ENCODE data around the gene MAML2.

The MAML2 gene

DNA sequence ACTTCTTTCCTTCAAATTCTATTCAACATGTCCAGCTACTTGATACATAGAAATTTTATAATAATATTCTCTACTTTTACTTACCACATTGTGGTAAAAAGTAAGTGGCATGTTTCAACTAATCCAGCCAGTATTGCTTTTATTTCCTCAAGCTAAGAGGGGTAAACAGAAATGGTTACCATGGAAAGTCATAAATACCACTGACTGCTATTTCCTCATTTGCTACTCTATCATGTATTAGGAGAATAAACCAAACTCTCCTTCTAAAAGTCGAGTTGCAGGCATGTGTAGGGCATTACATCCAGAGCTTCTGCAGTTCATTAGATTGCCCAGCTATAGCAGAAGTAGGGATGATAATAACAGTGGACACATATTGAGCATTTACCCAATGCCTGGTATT lies 208.4 kb downstream of the MAML2 start:
- DNase-seq (ENCODE audit: low read depth in 1 of 2, low spot score in 1 of 2), result no peak

- DNase-seq (ENCODE audit: low read depth in 1 of 2, low spot score in 1 of 2), result no peak
Measured at GRCh38 chr11:96132437-96132836, 210.6 kb downstream of the MAML2 start.

DNA sequence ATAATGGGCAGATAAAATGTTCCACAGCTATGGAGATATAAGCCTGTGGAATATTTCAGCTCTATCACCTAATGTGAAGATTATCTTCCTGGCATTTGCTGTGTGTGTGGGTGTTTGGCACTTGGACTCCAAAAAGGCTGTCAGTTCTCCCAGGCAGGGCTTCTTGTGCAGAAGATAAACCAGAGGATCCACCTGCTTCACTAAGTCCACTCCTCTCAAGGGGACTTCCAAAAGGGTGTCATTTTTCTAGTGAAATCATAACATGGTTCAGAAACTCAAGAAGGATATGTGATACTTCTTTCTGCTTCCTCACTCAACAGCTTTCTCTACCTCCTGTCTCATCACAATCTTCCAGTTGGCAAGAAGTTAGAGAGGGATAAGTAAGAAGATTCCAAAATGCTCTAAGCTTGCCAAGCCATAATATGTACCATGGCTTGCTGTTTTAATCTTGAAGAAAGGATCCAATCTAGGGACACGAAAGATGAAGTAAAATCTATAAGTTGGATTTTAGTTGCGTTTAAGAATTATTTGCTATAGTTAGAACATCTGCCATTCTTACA lies 212.9 kb downstream of the MAML2 start:
- no peak for DNase-seq (ENCODE audit: low read depth in 1 of 2, low spot score in 1 of 2)

DNA sequence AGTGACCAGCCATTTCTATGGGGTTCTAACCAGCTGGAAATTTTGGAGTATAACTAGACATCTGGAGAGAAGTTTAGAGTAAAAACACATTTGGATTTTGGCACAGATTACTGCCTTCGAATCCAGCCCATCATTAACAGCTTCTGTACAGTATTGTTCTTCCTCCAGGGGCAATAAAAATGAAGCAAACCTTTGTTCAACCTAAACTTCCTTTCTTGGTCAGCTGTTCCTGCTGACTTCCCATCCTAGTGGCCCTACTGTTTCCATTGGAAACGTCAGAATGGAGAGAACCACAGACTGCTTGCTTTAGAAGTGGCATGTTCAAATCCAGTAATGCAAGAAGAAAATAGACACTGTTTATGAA lies 215.4 kb downstream of the MAML2 start:
- no peak for DNase-seq (ENCODE audit: low read depth in 1 of 2, low spot score in 1 of 2)

- no peak for DNase-seq (ENCODE audit: low read depth in 1 of 2, low spot score in 1 of 2)
Measured at GRCh38 chr11:96126917-96127595, 215.9 kb downstream of the MAML2 start.

DNA sequence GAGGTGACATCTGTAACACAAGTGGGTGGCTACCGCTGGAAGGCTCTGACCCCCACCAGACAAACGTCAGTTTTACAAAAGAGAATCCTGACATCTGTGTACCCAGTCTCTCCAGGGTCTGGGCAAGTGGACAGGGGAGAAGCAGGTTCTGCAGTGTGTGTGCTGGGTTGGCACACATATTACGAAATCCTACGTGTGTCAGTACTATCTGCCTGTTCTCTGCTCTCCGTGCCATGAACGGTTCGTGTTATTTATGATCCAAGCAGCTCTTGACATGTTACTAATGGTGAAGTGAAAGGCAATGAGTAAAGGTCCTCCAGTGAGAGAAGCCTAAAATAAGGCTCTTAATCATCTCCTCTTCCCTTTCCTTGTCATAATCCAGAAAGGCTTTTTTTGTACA lies 217.6 kb downstream of the MAML2 start:
- DNase-seq (ENCODE audit: low read depth in 1 of 2, low spot score in 1 of 2), result no peak

DNA sequence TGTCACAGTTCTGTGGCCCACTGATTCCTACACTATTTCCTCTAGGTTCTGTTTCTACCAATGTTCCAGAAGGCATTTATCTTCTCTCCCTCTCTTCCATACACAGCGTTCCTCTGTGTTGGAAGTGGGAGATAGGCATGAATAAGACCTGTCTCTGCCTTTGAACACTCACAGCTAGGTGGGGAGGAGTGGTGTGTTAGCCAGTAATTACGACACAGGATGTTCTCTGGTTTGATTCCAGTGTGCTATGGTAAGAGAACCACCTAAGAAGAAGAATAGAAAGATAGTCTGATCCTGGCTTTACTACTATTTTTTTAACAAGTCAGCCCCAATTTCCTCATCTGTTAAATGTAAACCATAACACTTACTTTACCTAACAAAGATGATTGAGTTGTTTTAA lies 218.8 kb downstream of the MAML2 start:
- no peak for DNase-seq (ENCODE audit: low read depth in 1 of 2, low spot score in 1 of 2)

GRCh38 chr11:96123301-96123700 lies 219.7 kb downstream of the MAML2 start:
- DNase-seq (ENCODE audit: low read depth in 1 of 2, low spot score in 1 of 2), result no peak

DNA sequence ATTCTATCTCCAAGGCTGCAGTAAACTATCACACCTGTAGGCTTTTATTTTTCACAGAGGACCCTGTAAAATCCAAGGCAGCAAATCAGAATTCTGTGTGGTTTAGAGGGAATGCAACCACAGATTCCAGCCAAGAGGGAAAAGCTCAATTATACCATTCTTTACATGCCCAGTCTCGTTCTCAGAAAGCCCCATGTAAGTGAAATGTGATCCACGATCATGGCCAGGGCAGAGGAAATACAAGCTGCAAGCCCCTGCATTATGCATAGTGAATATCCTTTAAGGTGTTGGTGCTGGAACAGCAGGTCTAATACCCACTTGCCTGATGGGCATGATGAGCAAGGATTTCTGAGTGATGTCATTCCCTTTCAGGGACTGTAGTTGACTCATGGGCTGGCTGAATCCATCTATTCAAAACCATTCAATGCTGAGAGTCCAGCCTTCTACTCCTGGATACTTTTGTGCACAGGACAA lies 220.4 kb downstream of the MAML2 start:
- no peak for DNase-seq (ENCODE audit: low read depth in 1 of 2, low spot score in 1 of 2)

- no peak for DNase-seq (ENCODE audit: low read depth in 1 of 2, low spot score in 1 of 2)
Measured at GRCh38 chr11:96119211-96119610, 223.8 kb downstream of the MAML2 start.

- DNase-seq (ENCODE audit: low read depth in 1 of 2, low spot score in 1 of 2), result no peak
Measured at GRCh38 chr11:96116376-96116775, 226.6 kb downstream of the MAML2 start.

- no peak for DNase-seq (ENCODE audit: low read depth in 1 of 2, low spot score in 1 of 2)
Measured at GRCh38 chr11:96114178-96115064, 228.6 kb downstream of the MAML2 start.

GRCh38 chr11:96113193-96113681 lies 229.8 kb downstream of the MAML2 start:
- no peak for DNase-seq (ENCODE audit: low read depth in 1 of 2, low spot score in 1 of 2)

DNA sequence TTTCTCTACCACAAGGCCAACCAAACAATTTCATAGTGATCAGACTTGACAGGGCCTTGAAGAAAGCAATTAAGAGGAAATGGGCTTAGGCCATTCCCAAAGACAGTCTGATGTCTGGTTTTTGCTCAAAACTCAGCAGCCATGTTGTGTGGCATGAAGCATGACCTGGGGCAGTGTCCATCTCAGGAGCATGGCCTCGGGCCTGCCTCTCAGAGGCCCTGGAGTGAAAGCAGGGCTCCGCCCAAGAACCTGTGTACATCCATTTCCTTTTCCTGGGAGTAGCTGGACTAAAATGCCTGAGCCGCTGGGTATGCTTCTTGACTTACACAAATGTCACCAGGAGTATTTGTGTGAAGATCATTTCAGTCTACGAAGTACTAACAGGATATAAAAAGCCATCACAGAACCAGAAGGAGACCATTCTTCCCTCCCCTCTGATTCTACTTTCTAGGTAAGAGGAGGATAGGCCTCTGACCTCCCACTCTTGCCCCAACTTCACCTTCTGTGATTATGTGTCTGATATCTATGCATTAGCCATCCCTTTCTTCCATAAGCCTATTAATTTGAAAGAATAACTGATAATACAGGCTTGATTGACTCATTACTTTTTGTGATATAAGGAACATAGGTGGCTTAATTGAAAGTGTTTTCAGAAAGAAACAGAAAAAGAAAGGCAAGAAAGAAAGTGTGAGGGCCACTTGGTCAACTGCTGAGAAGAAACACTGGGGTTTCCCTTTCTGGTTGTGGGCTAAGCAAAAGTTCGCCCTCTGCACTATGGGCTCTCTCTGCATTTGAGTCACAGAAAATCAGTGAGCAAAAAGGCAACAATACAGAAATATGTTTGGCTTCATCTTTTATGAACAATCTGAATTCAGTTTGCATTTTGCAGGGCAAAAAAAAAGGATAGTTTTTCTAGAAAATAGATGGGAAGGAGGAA lies 230.5 kb downstream of the MAML2 start:
- no peak for DNase-seq (ENCODE audit: low read depth in 1 of 2, low spot score in 1 of 2)

GRCh38 chr11:96111308-96111707 lies 231.7 kb downstream of the MAML2 start:
- DNase-seq (ENCODE audit: low read depth in 1 of 2, low spot score in 1 of 2), result no peak

DNA sequence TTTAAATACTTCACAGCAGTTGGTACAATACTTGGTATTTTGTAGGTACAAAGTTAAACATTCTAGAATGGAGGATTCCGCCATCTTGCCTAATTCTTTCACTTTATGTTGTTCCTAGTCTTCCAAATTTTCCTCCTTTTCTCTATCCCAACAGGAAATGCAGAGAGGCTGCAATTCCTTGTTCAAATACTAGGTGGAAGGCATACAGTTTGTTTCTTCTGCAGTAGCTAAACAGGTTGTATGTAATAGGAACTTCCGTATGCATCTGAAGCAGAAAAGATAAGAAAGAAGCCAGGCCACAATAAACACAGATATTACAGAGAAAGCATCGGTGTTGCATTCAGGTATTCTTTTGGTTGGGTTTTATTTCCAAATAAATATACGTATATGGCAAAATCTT lies 232.7 kb downstream of the MAML2 start:
- DNase-seq (ENCODE audit: low read depth in 1 of 2, low spot score in 1 of 2), result no peak

GRCh38 chr11:96109331-96110030 lies 233.5 kb downstream of the MAML2 start:
- no peak for DNase-seq (ENCODE audit: low read depth in 1 of 2, low spot score in 1 of 2)

DNA sequence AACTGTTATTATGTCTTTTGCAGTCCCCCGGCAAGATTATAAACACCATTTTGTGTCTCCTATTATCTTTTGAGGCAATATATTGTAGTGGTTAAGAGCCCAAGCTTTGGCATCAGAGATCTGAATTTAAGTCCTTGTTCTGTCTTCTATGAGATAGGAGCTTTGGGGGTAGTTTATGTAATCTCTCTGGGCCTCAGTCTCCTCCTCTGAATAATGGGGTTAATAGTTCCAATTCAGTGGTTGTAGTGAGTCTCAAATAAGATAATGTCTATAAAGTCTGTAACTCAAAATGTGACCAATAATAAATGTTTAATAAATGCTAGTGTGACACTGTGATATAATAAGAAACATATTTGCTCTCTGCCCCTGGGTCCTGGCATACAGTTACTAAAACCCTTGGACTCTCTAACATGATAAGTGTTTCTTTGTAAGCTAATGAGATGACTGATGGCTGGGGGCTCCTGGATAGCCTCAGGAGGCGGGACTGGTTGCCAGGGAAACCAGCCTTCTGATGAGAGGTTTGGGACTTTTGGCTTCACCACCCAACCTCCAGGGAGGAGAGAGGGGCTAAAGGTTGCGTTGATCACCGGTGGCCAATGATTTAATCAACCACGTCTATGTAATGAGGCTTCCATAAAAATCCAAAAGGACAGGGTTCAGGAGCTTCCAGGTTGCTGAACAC lies 235.7 kb downstream of the MAML2 start:
- DNase-seq (ENCODE audit: low read depth in 1 of 2, low spot score in 1 of 2), result no peak

- no peak for DNase-seq (ENCODE audit: low read depth in 1 of 2, low spot score in 1 of 2)
Measured at GRCh38 chr11:96106645-96107044, 236.3 kb downstream of the MAML2 start.

- DNase-seq (ENCODE audit: low read depth in 1 of 2, low spot score in 1 of 2), result no peak
Measured at GRCh38 chr11:96105944-96106343, 237.1 kb downstream of the MAML2 start.
